HG03025 (cell line): ENCODE data around the gene BHLHE41.
A peak's percentile ranks its signal among the peaks of the same experiment; 100 is the strongest.

ENCODE experiments used
- ATAC-seq: cut with Tn5 transposase; IDR thresholded peaks from one replicate; pipeline ENCODE4 v1.9.1; 2021; ENCODE audit warnings: mild to moderate bottlenecking, moderate library complexity; ENCODE audit not compliant: unreplicated experiment, low FRiP score

BHLHE41 gene

GRCh38 chr12:26090836-26091510, 33.9 kb downstream of the BHLHE41 start:
- ATAC-seq, result no peak

- ATAC-seq, result peak; percentile 95
Measured at GRCh38 chr12:26088998-26089397, 35.8 kb downstream of the BHLHE41 start.

DNA sequence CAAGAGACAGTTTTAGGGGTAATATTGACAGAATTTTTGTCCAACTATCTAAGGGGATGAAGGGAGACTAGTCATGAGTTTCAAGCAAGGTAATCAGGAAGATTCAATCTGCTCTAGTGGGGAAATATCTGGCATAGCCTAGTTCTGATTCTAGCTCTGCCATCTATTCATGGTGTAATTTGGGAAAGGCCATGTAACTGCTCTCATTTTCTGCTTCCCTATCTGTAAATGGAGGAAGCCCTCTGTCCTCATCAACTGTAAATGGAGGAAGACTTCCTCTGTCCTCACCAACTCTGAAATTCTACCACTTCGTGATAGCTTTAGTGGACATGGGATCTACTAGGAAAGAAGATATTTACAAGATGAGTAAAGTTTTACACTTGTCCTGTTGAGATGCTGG, 37.9 kb downstream of the BHLHE41 start:
- ATAC-seq, result no peak

DNA sequence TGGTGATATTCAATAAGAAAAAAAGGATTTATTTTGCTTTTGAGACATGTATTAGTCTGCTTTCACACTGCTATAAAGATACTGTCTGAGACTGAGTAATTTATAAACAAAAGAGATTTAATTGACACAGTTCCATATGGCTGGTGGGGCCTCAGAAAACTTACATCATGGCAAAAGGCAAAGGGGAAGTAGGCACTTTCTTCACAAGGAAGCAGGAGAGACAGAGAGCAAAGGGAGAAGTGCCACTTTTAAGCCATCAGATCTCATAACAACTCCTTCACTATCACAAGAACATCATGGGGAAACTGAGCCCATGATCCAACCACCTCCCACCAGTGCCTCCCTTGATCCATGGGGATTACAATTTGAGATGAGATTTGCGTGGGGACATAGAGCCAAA, 43.9 kb downstream of the BHLHE41 start:
- ATAC-seq, result no peak

- ATAC-seq, result no peak
Measured at GRCh38 chr12:26077915-26078702, 46.7 kb downstream of the BHLHE41 start.
